ENCODE data around the gene NRTN.
"Not testable (repeated sequence)": the region's sequence is repeated elsewhere in the genome, so short reads cannot be mapped to it uniquely, and the experiment has no call there.

Gene NRTN, protein sequence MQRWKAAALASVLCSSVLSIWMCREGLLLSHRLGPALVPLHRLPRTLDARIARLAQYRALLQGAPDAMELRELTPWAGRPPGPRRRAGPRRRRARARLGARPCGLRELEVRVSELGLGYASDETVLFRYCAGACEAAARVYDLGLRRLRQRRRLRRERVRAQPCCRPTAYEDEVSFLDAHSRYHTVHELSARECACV

DNA sequence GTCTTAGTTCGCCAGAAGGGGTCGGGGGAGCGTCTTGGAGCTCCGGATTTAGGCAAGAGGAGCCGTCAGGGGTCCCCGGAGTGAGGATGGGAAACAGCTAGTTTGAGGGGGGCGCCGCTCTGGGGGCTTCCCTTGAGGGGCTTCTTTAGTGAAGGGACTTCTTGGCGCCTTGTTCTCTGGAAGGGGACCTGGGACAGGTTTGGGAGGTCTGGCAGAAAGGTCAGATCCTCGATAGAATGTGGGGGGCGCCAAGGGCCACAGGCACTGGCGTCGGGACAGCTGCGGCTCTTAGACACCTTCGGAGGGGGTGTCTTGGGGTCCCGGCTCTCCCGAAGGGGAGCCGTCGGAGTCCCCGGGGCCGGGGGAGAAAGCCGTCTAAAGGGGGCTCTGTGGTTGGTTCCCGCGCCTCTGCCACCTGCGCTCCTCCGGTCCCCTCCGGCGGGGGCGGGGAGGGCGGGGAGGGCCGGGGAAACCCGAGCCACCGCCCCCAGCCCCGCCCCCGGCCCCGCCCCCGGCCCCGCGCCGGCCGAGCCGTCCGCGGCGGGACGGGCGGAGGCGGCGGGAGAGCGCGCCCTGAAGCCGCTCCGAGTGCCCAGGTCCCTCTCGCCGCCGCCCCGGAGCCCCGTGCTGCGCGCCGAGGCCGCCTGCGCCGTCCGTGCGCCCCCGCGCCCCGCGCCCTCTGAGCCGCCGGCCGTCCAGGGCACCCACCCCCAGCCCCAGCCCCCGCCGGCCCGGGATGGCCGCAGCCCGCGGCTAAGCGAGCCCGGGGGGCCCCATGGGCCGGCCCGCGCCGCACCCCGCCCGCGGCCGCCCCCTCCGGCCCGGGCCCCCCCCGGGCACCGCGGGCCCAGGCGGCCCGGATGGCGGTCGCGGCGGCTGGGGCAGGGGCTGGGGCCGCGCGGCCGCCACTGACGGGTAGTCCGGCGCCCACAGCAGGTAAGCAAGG, at the start of gene NRTN:
NRTN (plus strand) TSS at position 552 of the 946 bp plus-strand sequence. CDS start 19,099 bp downstream, outside the sequence.
- Histone ChIP-seq H3K4me3 (ENCODE audit: low read length) (peak within 1 kb of the TSS; percentile 47; the same call in 1 of the 2 replicates), H3K27me3 (ENCODE audit: control insufficient read depth, insufficient read depth, low read length) (peaks cover 1% of the 10 kb centered on the region; the same call in 1 of the 2 replicates), H3K9me3 (ENCODE audit: control insufficient read depth, insufficient read depth, low read length) (no peaks in the 10 kb centered on the region), H3K4me1 (ENCODE audit: control insufficient read depth, insufficient read depth, low read length) (peaks cover 2% of the 10 kb centered on the region; the same call in 1 of the 2 replicates), H3K36me3 (ENCODE audit: control insufficient read depth, insufficient read depth, low read length) (no peaks in the 10 kb centered on the region), H3K27ac (ENCODE audit: low read length) (no peak within 1 kb of the TSS)
- no CpG with 5 or more reads among the region's 107 CpGs for WGBS (ENCODE audit: insufficient coverage, insufficient read length)
- no peak for DNase-seq (ENCODE audit: low read depth, low spot score)

DNA sequence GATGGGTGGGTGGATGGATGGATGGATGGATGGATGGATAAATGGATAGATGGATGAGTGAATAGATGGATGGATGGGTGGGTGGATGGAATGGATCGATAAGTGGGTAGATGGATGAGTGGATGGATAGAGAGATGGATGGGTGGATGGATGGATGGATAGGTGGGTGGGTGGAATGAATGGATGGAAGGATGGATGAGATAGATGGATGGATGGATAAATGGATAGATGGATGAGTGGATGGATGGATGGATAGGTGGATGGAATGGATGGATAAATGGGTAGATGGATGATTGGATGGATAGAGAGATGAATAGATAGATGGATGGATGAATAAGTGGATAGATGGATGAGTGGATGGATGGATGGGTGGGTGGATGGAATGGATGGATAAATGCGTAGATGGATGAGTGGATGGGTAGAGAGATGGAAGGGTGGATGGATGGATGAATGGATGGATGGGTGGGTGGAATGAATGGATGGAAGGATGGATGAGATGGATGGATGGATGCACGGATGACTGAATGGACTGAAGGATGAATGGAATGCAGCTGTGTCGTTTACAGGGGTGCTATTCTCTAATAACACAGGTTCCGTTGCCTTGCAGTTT, 42.2 kb upstream of the NRTN start:
- H3K27me3 ChIP-seq (ENCODE audit: control insufficient read depth, insufficient read depth, low read length): no peaks in the 10 kb centered on the region
- H3K9me3 ChIP-seq (ENCODE audit: control insufficient read depth, insufficient read depth, low read length): no peaks in the 10 kb centered on the region
- no peak for DNase-seq (ENCODE audit: low read depth, low spot score)
- WGBS (ENCODE audit: insufficient coverage, insufficient read length): 100% methylated on average over 2 of the region's 5 CpGs
- no peak overlapping the region for H3K4me3 ChIP-seq (ENCODE audit: low read length)
- no peaks in the 10 kb centered on the region for H3K4me1 ChIP-seq (ENCODE audit: control insufficient read depth, insufficient read depth, low read length)
- H3K27ac ChIP-seq (ENCODE audit: low read length): no peak overlapping the region
- no peaks in the 10 kb centered on the region for H3K36me3 ChIP-seq (ENCODE audit: control insufficient read depth, insufficient read depth, low read length)

DNA sequence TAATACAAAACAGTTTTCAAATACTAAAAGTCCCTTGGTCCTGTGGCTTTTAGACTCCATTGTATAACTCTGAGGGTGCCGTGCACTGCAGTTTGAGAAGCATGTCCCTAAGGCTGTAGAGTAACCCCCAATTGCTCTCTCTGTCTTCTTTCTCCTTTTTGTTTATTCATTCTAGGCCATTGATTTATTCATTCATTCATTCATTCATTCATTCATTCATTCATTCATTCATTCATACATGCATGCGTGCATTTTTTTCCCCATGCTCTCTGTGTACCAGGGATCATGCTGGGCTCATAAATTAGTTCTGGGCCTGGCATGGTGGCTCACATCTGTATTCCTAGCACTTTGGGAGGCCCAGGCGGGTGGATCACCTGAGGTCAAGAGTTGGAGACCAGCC, 39.6 kb upstream of the NRTN start:
- Histone ChIP-seq H3K4me1 (ENCODE audit: control insufficient read depth, insufficient read depth, low read length) (no peaks in the 10 kb centered on the region), H3K36me3 (ENCODE audit: control insufficient read depth, insufficient read depth, low read length) (no peaks in the 10 kb centered on the region), H3K27ac (ENCODE audit: low read length) (no peak overlapping the region), H3K27me3 (ENCODE audit: control insufficient read depth, insufficient read depth, low read length) (no peaks in the 10 kb centered on the region), H3K4me3 (ENCODE audit: low read length) (no peak overlapping the region), H3K9me3 (ENCODE audit: control insufficient read depth, insufficient read depth, low read length) (no peaks in the 10 kb centered on the region)
- no peak for DNase-seq (ENCODE audit: low read depth, low spot score)
- no CpG with 5 or more reads among the region's 3 CpGs for WGBS (ENCODE audit: insufficient coverage, insufficient read length)

DNA sequence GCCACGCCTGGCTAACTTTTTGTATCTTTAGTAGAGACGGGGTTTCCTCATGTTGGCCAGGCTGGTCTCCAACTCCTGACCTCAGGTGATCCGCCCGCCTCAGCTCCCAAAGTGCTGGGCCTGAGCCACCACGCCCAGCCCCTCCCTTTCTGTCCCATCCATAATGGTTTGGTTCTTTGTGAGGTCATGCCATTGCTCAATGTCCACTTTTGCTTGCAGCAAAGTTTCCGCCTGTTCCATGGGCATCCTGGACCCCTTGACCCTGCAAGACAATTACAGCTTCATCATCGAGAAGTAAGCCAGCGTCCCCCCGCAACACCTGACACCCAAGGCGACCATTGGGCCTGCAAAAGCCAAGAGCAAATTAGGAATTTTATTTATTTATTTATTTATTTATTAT, 36.9 kb upstream of the NRTN start:
- WGBS (ENCODE audit: insufficient coverage, insufficient read length): no CpG with 5 or more reads among the region's 10 CpGs
- Histone ChIP-seq H3K4me3 (ENCODE audit: low read length) (no peak overlapping the region), H3K27ac (ENCODE audit: low read length) (no peak overlapping the region), H3K4me1 (ENCODE audit: control insufficient read depth, insufficient read depth, low read length) (no peaks in the 10 kb centered on the region), H3K36me3 (ENCODE audit: control insufficient read depth, insufficient read depth, low read length) (no peaks in the 10 kb centered on the region), H3K27me3 (ENCODE audit: control insufficient read depth, insufficient read depth, low read length) (no peaks in the 10 kb centered on the region), H3K9me3 (ENCODE audit: control insufficient read depth, insufficient read depth, low read length) (no peaks in the 10 kb centered on the region)
- DNase-seq (ENCODE audit: low read depth, low spot score): no peak

DNA sequence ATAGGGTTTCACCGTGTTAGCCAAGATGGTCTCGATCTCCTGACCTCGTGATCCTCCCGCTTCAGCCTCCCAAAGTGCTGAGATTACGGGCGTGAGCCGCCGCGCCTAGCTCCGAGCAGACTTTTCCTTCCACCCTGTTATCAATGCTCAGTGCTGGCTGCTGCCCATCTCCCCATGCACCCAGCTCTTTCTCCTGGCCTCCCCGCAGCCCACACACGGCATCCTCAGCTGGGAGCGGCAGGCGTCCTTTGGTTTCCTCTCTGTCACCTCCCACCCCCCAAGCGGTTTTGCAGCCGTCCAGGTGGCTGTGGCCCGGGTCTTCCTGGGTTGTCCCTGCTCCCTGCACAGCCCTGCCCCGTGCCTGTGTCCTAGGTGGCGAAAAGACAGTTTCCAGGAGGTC, 32.5 kb upstream of the NRTN start:
- H3K27ac ChIP-seq (ENCODE audit: low read length): no peak overlapping the region
- no peak overlapping the region for H3K4me3 ChIP-seq (ENCODE audit: low read length)
- H3K27me3 ChIP-seq (ENCODE audit: control insufficient read depth, insufficient read depth, low read length): no peaks in the 10 kb centered on the region
- DNase-seq (ENCODE audit: low read depth, low spot score): no peak
- H3K9me3 ChIP-seq (ENCODE audit: control insufficient read depth, insufficient read depth, low read length): no peaks in the 10 kb centered on the region
- WGBS (ENCODE audit: insufficient coverage, insufficient read length): no CpG with 5 or more reads among the region's 19 CpGs
- H3K4me1 ChIP-seq (ENCODE audit: control insufficient read depth, insufficient read depth, low read length): no peaks in the 10 kb centered on the region
- H3K36me3 ChIP-seq (ENCODE audit: control insufficient read depth, insufficient read depth, low read length): no peaks in the 10 kb centered on the region

DNA sequence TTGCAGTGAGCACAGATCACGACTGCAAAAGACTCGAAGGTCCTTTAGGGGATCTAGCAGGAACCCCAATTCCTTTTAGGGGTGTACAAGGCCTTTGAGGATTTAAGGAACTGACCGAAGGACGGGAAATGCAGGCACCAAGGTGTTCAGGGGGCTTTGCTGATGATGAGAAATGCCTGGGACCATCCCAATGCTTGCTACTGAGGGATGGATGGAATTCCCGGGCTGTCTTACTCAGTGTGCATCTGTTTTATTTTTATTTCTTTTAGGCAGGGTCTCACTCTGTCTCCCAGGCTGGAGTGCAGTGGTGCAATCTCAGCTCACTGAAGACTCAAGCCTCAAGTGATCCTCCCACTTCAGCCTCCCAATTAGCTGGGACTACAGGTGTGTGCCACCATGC, 31.6 kb upstream of the NRTN start:
- Histone ChIP-seq H3K27me3 (ENCODE audit: control insufficient read depth, insufficient read depth, low read length) (no peaks in the 10 kb centered on the region), H3K36me3 (ENCODE audit: control insufficient read depth, insufficient read depth, low read length) (no peaks in the 10 kb centered on the region), H3K4me3 (ENCODE audit: low read length) (no peak overlapping the region), H3K4me1 (ENCODE audit: control insufficient read depth, insufficient read depth, low read length) (no peaks in the 10 kb centered on the region), H3K9me3 (ENCODE audit: control insufficient read depth, insufficient read depth, low read length) (no peaks in the 10 kb centered on the region), H3K27ac (ENCODE audit: low read length) (no peak overlapping the region)
- DNase-seq (ENCODE audit: low read depth, low spot score): no peak
- WGBS (ENCODE audit: insufficient coverage, insufficient read length): no CpG with 5 or more reads among the region's 5 CpGs

DNA sequence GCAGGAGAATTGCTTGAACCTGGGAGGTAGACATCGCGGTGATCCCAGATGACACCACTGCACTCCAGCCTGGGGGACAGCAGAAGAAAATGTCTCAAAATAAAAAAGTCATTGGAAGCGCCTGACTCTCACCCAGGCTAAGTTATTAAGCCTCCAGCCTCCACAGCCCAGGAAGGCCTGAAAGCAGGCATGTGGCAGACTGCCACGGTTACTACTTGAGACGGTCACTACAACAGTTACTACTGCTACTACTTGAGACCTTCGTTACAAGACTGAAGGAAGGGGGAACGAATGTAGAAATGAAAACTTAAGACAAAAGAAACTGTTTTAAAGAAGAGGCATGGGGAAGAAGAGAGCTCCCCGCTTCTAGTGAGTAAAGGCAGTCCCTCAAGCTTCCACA, 29.9 kb upstream of the NRTN start:
- Histone ChIP-seq H3K4me3 (ENCODE audit: low read length) (no peak overlapping the region), H3K9me3 (ENCODE audit: control insufficient read depth, insufficient read depth, low read length) (no peaks in the 10 kb centered on the region), H3K27me3 (ENCODE audit: control insufficient read depth, insufficient read depth, low read length) (no peaks in the 10 kb centered on the region), H3K27ac (ENCODE audit: low read length) (no peak overlapping the region), H3K36me3 (ENCODE audit: control insufficient read depth, insufficient read depth, low read length) (no peaks in the 10 kb centered on the region), H3K4me1 (ENCODE audit: control insufficient read depth, insufficient read depth, low read length) (no peaks in the 10 kb centered on the region)
- DNase-seq (ENCODE audit: low read depth, low spot score): no peak
- no CpG with 5 or more reads among the region's 8 CpGs for WGBS (ENCODE audit: insufficient coverage, insufficient read length)

DNA sequence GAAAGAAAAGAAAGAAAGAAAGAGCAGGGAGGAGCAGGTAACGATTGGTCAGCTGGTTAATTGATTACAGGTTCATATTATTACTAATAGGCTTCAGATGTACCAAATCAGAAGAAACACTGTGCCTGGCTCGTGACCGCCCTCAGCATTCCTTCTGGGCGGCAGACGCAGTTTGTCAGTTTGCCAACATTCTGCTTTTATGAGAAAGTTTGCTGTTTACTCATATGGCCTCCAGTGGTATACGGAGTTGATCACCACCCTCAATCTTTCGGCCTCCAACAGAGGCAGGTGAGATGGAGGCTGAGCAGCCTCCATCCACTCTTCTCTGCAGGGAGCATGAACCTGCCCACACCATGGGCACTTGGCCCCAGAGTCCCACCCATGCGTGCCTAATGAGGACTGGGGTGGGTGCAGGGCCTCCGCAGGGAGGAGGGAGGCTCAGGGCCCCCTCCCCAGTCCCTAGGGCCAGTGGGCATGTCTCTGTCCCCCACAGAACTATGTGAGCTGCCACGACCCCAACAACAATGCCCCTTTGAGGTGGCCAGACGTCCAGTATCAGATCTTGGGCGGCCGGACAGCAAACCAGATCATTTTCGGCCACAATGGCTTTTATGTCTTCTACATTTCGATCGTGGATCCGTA, 29.1 kb upstream of the NRTN start:
- Histone ChIP-seq H3K36me3 (ENCODE audit: control insufficient read depth, insufficient read depth, low read length) (no peaks in the 10 kb centered on the region), H3K27ac (ENCODE audit: low read length) (no peak overlapping the region), H3K4me3 (ENCODE audit: low read length) (no peak overlapping the region), H3K4me1 (ENCODE audit: control insufficient read depth, insufficient read depth, low read length) (no peaks in the 10 kb centered on the region), H3K9me3 (ENCODE audit: control insufficient read depth, insufficient read depth, low read length) (no peaks in the 10 kb centered on the region), H3K27me3 (ENCODE audit: control insufficient read depth, insufficient read depth, low read length) (no peaks in the 10 kb centered on the region)
- DNase-seq (ENCODE audit: low read depth, low spot score): no peak
- no CpG with 5 or more reads among the region's 17 CpGs for WGBS (ENCODE audit: insufficient coverage, insufficient read length)

DNA sequence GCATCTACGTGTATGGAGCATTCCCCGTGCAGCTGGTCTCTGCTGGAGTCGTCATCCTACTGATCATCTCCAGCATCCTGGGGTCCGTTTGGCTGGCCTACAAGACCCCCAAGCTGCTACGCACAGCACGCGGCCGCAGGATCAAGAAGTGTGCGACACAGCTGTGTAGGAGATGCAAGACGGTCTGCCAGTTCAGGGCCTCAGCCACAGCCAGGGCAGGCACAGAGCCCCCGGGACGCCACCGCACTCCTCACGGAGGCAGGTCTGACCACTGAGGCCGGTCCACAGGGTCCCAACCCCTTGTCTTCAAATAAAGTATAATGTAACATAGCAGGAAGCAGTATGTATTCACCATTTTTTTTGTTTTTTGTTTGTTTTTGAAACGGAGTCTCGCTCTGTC, 26.5 kb upstream of the NRTN start:
- no peak overlapping the region for H3K4me3 ChIP-seq (ENCODE audit: low read length)
- H3K27me3 ChIP-seq (ENCODE audit: control insufficient read depth, insufficient read depth, low read length): no peaks in the 10 kb centered on the region
- H3K36me3 ChIP-seq (ENCODE audit: control insufficient read depth, insufficient read depth, low read length): no peaks in the 10 kb centered on the region; the same call in 1 of the 2 replicates
- WGBS (ENCODE audit: insufficient coverage, insufficient read length): no CpG with 5 or more reads among the region's 17 CpGs
- H3K9me3 ChIP-seq (ENCODE audit: control insufficient read depth, insufficient read depth, low read length): no peaks in the 10 kb centered on the region; the same call in 1 of the 2 replicates
- no peaks in the 10 kb centered on the region for H3K4me1 ChIP-seq (ENCODE audit: control insufficient read depth, insufficient read depth, low read length)
- DNase-seq (ENCODE audit: low read depth, low spot score): no peak
- no peak overlapping the region for H3K27ac ChIP-seq (ENCODE audit: low read length)

DNA sequence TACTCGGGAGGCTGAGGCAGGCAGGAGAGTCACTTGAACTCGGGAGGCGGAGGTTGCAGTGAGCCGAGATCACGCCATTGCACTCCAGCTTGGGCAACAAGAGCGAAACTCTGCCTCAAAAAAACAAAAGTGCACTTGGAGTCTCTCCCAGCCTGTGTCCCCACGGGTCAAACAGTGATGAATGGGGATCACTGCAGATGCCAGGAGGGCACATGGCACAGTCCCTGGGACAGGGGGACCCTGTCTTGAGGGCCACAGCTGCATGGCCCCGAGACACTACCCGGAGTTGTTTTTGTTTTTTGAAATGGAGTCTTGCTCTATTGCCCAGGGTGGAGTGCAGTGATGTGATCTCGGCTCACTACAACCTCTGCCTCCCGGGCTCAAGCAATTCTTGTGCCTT, 24.0 kb upstream of the NRTN start:
- H3K9me3 ChIP-seq (ENCODE audit: control insufficient read depth, insufficient read depth, low read length); H3K4me1 ChIP-seq (ENCODE audit: control insufficient read depth, insufficient read depth, low read length); H3K4me3 ChIP-seq (ENCODE audit: low read length); H3K27ac ChIP-seq (ENCODE audit: low read length); H3K27me3 ChIP-seq (ENCODE audit: control insufficient read depth, insufficient read depth, low read length); DNase-seq (ENCODE audit: low read depth, low spot score): not testable (repeated sequence)
- WGBS (ENCODE audit: insufficient coverage, insufficient read length): no CpG with 5 or more reads among the region's 11 CpGs
- H3K36me3 ChIP-seq (ENCODE audit: control insufficient read depth, insufficient read depth, low read length): peaks cover 16% of the 10 kb centered on the region

Measured in iPS DF 6.9 (cell line).